DOHH2 (cell line): Measurements from ENCODE around the gene B3GLCT.

Source experiments
- H3F3A ChIP-seq: fragments of 200-600 bp; sonication (generic), shearing (Covaris generic); 2 replicates; pipeline ENCODE4 v1.6.0; 2016; ENCODE audit warnings: antibody characterized with exemption, mild to moderate bottlenecking; ENCODE audit not compliant: control insufficient read depth, insufficient read depth
- H3K27ac ChIP-seq: fragments of 200-600 bp; sonication (generic); 2 replicates; pipeline ENCODE4 v1.5.1; 2014; ENCODE audit warnings: low read depth, mild to moderate bottlenecking, low read length, moderate library complexity
- H3K27me3 ChIP-seq: fragments of 200-600 bp; sonication (generic); 2 replicates; pipeline ENCODE4 v1.6.1; 2014; ENCODE audit warnings: mild to moderate bottlenecking, low read length, mixed read lengths; ENCODE audit not compliant: control insufficient read depth
- H3K36me3 ChIP-seq: fragments of 200-600 bp; sonication (generic); 2 replicates; pipeline ENCODE4 v1.6.1; 2014; ENCODE audit warnings: mild to moderate bottlenecking, low read length, moderate library complexity, mixed read lengths; ENCODE audit not compliant: control insufficient read depth
- H3K4me1 ChIP-seq: fragments of 200-600 bp; sonication (generic); 2 replicates; pipeline ENCODE4 v1.6.1; 2014; ENCODE audit warnings: mild to moderate bottlenecking, low read length, mixed read lengths; ENCODE audit not compliant: control insufficient read depth
- H3K4me2 ChIP-seq: fragments of 200-600 bp; sonication (generic); 2 replicates; pipeline ENCODE4 v1.6.0; 2014; ENCODE audit warnings: mild to moderate bottlenecking, low read length, moderate library complexity
- H3K4me3 ChIP-seq: fragments of 200-600 bp; sonication (generic); 2 replicates; pipeline ENCODE4 v1.5.1; 2014; ENCODE audit warnings: mild to moderate bottlenecking, low read length, mixed read lengths
- H3K79me2 ChIP-seq: fragments of 200-600 bp; sonication (generic); 2 replicates; pipeline ENCODE4 v1.6.1; 2014; ENCODE audit warnings: mild to moderate bottlenecking, low read length, mixed read lengths; ENCODE audit not compliant: control insufficient read depth
- H3K9me2 ChIP-seq: fragments of 200-600 bp; sonication (generic); replicated peaks from 2 replicates; pipeline ENCODE4 v1.6.1; 2014; ENCODE audit warnings: mild to moderate bottlenecking, low read length, mixed read lengths; ENCODE audit not compliant: control insufficient read depth
- H3K9me3 ChIP-seq: fragments of 200-600 bp; sonication (generic); 2 replicates; pipeline ENCODE4 v1.6.1; 2014; ENCODE audit warnings: antibody characterized with exemption, low read length, mixed read lengths; ENCODE audit not compliant: control insufficient read depth, insufficient read depth
- H4K20me1 ChIP-seq: fragments of 200-600 bp; sonication (generic); 2 replicates; pipeline ENCODE4 v1.6.0; 2014; ENCODE audit warnings: low read depth, mild to moderate bottlenecking, antibody characterized with exemption, low read length, moderate library complexity; ENCODE audit not compliant: control insufficient read depth, insufficient read depth
- CTCF ChIP-seq: fragments of 200-600 bp; sonication (generic); IDR thresholded peaks from one replicate; pipeline ENCODE4 v1.5.1; 2014; ENCODE audit warnings: antibody characterized with exemption, mild to moderate bottlenecking, low read depth, low read length; ENCODE audit not compliant: poor library complexity, severe bottlenecking
- EZH2phosphoT487 ChIP-seq: fragments of 200-600 bp; sonication (generic); IDR thresholded peaks from 2 replicates; pipeline ENCODE4 v1.6.1; 2017; ENCODE audit warnings: borderline replicate concordance, mild to moderate bottlenecking, antibody characterized with exemption, low read length, moderate library complexity, mixed read lengths

Gene B3GLCT

DNA sequence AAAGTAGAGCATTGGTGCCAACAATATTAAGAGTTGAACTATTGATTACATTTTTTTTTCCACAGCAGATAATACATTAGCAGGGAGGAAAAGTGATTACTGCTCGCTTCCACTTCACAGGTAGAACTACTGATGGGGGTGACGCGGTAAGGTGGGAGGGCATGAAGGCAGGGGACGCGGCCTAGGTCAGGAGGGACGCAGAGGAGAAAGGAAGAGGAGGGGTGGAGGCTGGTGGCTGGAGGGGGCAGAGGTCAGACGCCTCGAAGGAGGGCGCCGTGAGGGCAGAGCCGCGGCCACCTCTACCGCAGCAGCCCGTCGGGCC is 287 bp upstream of the B3GLCT start:
- Histone ChIP-seq H3F3A (no peaks in the 10 kb centered on the region), H3K9me2 (no peaks in the 10 kb centered on the region), H3K27ac (no peak overlapping the region), H3K4me3 (peak overlapping the region; percentile 81), H3K79me2 (peaks cover 9% of the 10 kb centered on the region), H4K20me1 (no peaks in the 10 kb centered on the region), H3K27me3 (peaks cover 6% of the 10 kb centered on the region; the same call in 1 of the 2 replicates), H3K4me2 (peak overlapping the region; percentile 78), H3K4me1 (peaks cover 22% of the 10 kb centered on the region), H3K9me3 (no peaks in the 10 kb centered on the region), H3K36me3 (no peaks in the 10 kb centered on the region)
- TF ChIP-seq EZH2phosphoT487: no peak
- TF ChIP-seq CTCF: no peak

DNA sequence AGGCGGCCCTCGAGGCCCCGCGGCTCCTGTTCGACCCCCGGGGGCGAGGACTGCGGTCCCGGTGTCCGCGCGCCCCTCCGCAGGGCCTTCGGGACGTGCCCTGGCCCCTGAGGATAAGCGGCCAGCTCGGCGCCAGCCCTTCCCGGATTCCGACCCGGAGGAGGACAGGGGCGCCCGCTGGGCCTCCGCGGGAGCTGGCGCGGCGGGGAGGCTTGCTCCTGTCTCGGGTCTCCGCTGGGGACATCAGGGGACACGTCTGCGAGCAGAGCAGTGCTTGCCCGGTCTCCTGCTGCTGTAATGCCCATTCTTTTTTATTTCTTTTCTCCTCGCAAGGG is 829 bp downstream of the B3GLCT start:
- H4K20me1 ChIP-seq: no peaks in the 10 kb centered on the region
- TF ChIP-seq CTCF: peak; percentile 4
- TF ChIP-seq EZH2phosphoT487: no peak
- H3K9me2 ChIP-seq: no peaks in the 10 kb centered on the region
- H3F3A ChIP-seq: no peaks in the 10 kb centered on the region
- H3K27me3 ChIP-seq: peaks cover 6% of the 10 kb centered on the region; the same call in 1 of the 2 replicates
- H3K4me3 ChIP-seq: peak overlapping the region; percentile 81
- no peaks in the 10 kb centered on the region for H3K36me3 ChIP-seq
- H3K27ac ChIP-seq: peak overlapping the region; percentile 70
- H3K4me2 ChIP-seq: peak overlapping the region; percentile 66
- no peaks in the 10 kb centered on the region for H3K9me3 ChIP-seq
- H3K4me1 ChIP-seq: peaks cover 22% of the 10 kb centered on the region
- H3K79me2 ChIP-seq: peaks cover 9% of the 10 kb centered on the region

GRCh38 chr13:31201341-31202031 is 1.7 kb downstream of the B3GLCT start:
- Histone ChIP-seq H3K9me2 (no peaks in the 10 kb centered on the region), H3K27ac (peak overlapping the region; percentile 70; the same call in 1 of the 2 replicates), H3K9me3 (no peaks in the 10 kb centered on the region), H3F3A (no peaks in the 10 kb centered on the region), H3K27me3 (peaks cover 6% of the 10 kb centered on the region; the same call in 1 of the 2 replicates), H4K20me1 (no peaks in the 10 kb centered on the region), H3K36me3 (no peaks in the 10 kb centered on the region), H3K4me2 (peak overlapping the region; percentile 66), H3K79me2 (peaks cover 9% of the 10 kb centered on the region), H3K4me3 (peak overlapping the region; percentile 81), H3K4me1 (peaks cover 22% of the 10 kb centered on the region)
- TF ChIP-seq EZH2phosphoT487 (no peak), CTCF (no peak)
